HG03196 (cell line): Measurements from ENCODE around the gene PLOD3.

Experiments
- ATAC-seq: cut with Tn5 transposase; IDR thresholded peaks from one replicate; pipeline ENCODE4 v1.9.1; 2021; ENCODE audit not compliant: unreplicated experiment

The PLOD3 gene

GRCh38 chr7:101186194-101186593 lies 31.2 kb downstream of the PLOD3 start:
- ATAC-seq: no peak

DNA sequence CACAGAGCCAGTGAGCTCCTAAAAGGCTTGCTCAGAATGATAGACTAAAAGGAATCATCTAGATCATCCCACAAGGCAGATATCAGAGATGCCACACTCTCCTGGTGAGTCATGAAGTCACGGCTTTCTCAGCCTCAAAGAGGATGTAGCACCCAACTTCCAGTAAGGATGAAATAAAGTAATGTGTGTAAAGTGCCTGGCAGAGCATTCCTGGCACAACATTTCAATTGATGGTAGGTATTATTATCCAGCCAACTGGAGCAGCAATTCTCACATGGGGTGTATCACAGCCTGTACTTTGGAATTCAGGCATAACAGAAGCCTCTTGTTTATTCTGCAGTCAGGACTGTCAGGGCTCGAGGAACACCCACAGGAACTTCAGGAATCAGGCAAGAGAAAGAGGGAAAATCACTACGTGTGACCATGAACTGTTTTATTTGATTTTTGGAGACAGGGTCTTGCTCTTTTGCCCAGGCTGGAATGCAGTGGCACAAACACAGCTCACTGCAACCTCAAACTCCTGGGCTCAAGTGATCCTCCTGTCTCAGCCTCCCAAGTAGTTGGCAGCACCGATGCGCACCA lies 32.0 kb downstream of the PLOD3 start:
- ATAC-seq: no peak

GRCh38 chr7:101180130-101180755 lies 37.1 kb downstream of the PLOD3 start, which contains the start of gene NAT16:
NAT16 (minus strand) TSS chr7:101180293; CDS start chr7:101174807, 5,486 bp downstream.
- no peak for ATAC-seq

DNA sequence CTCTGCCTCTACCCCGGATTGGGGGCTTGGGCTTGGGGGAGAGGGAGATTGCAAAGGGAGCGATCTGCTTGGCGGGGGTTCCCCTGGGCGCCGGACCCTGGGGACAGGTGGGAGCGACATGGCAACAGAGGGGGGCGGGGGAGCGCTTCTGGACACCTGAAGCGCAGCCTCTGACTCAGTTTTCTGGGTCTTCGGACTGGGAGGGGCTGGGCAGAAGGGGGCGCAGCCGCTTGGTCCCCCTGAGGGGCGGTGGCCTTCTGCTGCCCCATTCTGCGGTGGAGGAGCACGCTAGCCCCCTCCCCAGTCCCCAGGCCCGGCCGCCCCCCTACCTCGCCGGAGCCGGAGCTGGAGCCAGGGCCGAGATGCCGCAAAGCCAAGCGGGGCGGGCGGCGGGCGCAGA lies 37.7 kb downstream of the PLOD3 start:
- ATAC-seq: no peak

GRCh38 chr7:101179117-101179516 lies 38.3 kb downstream of the PLOD3 start:
- ATAC-seq: no peak

GRCh38 chr7:101177644-101178043 lies 39.7 kb downstream of the PLOD3 start:
- ATAC-seq: no peak

DNA sequence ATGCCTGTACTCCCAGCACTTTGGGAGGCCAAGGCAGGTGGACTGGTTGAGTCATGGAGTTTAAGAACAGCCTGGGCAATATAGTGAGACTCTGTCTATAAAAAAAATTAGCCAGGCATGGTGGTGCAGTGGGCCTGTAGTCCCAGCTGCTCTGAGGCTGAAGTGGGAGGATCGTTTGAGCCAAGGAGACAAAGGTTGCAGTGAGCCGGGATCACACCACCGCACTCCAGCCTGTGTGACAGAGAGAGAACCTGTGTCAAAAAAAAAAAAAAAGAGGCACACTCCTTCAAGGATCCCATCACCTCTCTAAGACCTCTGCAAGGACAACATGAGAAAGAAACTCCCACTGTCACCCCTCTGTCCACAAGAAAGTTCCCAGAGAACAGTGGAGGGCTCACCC lies 41.7 kb downstream of the PLOD3 start:
- no peak for ATAC-seq

- no peak for ATAC-seq
Measured at GRCh38 chr7:101174322-101174854, 43.0 kb downstream of the PLOD3 start.

DNA sequence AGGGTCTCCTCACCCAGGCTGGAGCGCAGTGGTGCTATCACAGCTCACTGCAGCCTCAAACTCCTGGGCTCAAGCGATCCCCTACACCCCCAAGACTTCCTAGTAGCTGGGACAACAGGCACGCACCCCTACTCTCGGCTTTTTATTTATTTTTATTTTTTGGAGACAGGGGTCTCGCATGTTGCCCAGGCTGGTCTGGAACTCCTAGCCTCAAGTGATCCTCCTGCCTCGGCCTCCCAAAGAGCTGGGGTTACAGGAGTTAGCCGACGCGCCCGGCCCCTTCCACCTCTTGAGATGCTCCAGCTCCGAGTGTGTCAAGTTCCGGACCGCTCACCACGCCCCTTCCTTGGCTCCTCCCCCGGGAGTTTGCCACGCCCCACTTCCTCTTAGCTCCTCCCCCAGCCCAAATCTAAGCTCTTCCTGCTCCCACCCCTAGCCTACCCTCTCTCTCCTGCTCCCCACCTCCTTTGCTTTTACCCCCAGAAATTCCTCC lies 43.6 kb downstream of the PLOD3 start:
- ATAC-seq: no peak

- ATAC-seq: no peak
Measured at GRCh38 chr7:101172854-101173751, 44.3 kb downstream of the PLOD3 start.

DNA sequence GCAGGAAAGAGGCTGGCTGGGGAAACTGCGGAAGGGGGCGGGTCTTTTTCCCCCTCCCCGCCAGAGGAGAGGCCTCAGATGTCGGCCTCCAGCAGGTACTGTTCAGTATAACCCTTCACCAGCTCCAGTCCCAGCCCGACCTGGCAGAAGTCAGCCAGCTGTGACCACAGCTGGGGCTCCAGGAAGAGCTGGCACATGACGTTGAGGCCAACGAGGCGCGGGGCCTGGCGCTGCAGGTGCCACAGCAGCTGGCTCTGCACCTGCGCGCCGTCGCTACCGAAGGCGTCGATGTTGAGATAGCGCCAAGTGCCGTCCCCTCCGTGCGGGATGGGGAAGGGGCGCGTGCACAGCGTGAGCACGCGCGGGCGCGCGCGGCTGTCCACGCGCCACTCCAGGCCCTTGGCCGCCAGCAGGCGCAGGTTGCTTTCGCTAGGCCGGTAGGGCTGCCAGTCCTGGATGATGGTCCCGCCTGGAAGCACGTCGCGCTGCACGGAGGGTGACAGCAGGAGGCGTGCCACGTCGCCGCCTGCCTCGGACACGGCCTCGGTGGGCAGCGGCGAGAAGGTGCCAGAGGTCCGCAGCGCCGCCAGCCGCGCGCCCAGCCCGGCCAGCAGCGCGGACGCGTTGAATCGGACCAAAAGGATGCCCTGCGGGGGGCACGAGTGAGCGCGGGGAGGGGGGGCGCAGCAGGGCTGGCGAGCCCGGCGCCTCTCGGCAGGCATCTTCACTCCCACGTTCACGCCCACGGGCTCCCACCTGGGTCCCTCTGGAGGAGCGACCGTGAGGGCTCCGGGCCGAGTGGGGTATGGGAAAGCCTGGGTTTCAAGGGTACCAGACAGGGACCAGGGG lies 45.2 kb downstream of the PLOD3 start:
- no peak for ATAC-seq

DNA sequence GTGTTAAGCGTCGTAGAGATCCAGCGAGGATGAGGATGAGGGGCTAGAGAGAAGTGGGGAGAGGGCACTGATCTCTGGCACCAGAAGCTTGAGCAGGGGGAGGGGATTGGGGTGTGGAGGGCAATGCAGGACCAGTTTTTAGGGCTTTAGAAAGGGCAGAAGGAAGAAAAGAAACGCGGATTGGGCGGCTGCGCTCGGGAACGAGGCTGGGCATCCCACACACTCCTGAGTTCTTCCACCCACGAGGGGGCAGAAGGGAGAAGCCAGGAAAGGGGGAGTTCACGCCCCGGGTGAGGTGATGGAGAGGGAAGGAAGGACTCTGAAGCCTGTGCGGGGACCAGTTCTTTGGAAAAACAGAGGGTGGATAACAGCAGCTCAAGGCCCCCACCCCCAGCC lies 45.9 kb downstream of the PLOD3 start:
- no peak for ATAC-seq

DNA sequence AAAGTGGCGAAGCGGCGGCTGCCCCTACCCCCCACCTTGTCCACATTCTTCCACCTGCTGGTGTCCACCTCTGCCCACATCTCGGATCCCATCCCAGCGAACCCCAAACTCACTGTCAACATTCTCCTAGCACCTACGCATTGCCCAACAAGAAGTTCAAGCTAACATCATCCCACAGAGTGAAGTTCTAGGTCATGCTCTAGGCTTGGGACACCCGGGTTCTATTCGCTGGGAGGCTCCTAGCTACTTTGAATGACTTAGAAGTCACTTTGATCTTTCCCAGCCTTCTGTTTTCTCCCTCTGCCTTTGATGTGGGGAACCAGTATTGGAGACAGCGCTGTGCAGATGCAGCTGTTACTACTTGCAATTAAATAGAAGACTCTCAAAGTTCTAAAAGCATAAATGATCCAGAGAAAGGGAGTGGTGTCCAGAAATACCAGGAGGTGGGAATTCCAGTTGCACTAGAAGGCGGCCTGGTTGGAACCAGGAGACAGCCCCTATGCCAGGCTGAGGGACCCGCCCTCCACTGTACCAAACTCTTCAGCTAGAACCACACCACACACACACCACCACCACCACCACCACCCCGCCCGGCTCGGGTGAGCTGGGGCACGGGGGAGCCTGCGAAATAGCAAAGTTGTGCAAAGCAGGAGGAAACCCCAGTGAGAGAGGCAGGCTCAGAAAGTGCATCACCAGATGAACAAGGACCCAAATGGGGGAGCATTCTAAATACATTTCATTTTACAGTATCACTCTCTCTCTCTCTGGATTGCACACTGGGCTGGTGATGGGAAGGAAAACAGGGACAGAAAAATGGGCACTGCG lies 46.6 kb downstream of the PLOD3 start:
- ATAC-seq: no peak

DNA sequence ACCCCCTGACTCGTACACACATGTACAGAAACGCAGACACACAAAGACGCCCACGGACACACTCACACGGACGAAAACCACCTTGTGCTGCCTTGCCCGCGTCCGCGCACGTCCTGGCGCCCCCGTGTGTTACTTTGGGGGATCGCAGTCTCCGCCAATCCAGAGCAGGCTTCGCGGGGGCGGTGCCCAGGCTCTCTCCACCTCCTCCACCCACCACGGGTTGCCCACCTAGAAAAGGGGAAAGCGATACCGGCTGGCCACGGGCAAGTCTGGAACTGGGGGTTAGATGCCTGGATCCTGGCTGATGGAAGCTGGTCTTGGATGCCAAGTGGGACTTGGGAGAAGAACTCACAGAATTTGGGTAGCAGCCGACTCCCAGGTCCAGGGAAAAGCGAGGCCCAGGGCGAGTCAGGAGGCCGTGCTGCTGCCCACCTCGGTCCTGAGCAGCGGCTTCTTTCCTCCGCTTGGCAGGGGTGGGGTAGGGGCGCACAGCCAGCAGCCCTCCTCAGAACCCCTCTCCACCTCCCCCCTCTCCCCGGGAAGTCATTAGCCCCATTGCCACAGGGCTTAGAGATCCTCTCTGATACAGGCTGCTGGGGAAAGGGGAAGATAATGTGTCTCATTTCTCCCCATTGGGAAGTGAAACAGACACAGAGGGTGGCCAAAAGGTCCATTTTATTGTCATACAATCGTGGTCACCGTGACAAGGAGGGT lies 47.4 kb downstream of the PLOD3 start:
- no peak for ATAC-seq

DNA sequence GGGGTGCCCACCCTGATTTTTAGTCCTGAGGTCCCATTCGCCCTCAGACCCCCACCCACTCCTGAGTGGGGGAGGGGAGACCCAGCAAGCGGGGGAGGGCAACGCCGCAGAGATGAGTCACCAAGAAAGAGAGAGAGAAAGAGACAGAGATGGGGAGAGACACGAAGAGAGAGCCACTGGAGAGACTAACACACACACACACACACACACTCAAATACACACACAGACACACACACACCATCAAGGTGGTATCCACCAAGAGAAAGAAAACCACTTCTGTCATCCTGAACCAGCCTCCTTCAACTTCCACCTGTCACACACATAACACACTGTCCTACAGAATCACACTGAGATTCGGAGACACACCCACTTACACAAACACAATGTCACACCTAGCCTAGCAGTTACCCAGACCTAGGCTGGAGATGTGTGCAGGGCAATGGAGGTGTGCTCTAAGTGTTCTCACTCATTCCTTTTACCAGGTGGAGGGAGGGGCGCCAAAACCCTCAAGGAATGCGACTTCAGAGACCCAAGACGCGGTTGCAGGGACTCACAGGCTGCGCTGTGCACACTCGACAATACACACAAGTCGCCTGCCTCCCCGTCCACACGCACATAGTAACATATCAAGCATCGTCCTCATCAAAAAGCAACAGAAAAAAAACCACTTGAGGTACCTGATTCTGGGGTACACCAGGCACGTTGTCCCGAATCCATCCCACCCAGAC lies 48.1 kb downstream of the PLOD3 start:
- no peak for ATAC-seq

- ATAC-seq: no peak
Measured at GRCh38 chr7:101168412-101169049, 48.9 kb downstream of the PLOD3 start.

GRCh38 chr7:101167645-101168411 lies 49.6 kb downstream of the PLOD3 start:
- ATAC-seq: no peak
